ENCODE results near the gene COMMD1.

- no peak for TF ChIP-seq CTCF (IDR thresholded peaks at IDR 0.05 in 8 of 11, conservative IDR thresholded peaks at IDR 0.05 in 3 of 11)
- TF ChIP-seq POLR2A (IDR thresholded peaks at IDR 0.05), result no peak
- TF ChIP-seq POLR2AphosphoS5 (IDR thresholded peaks at IDR 0.05), result no peak
Measured at GRCh38 chr2:62151306-62151638, 245.8 kb downstream of the COMMD1 start.
